ENCODE measurements around the gene CELF4. TPM values are rescaled to one million over a fixed set of nuclear protein-coding genes. Genes with fewer than 3 reads are reported as not detected.

The CELF4 gene
- polyA plus RNA-seq, 1 experiment, result not detected

GRCh38 chr18:37322492-37323035 lies 243.0 kb downstream of the CELF4 start:
- peak; percentile 88 for TF ChIP-seq CTCF (IDR thresholded peaks at IDR 0.05; ENCODE audit: insufficient read depth, low read depth, low read length)
- Histone ChIP-seq H3K36me3 (ENCODE audit: control insufficient read depth, insufficient read depth, low read length) (no peaks in the 10 kb centered on the region), H3K4me3 (ENCODE audit: low read depth, low read length) (no peak overlapping the region), H3K27me3 (ENCODE audit: control insufficient read depth, insufficient read depth, low read length) (peaks cover 4% of the 10 kb centered on the region)
- no peak for DNase-seq (ENCODE audit: low read depth)
- ChIA-PET CTCF (interaction anchor here (0.6 to 3.1 kb wide), 11 partner anchors 10 to 139 kb away, joined by 3 to 17 read pairs (median 7); no protein-coding TSS in a partner anchor), POLR2A (no interaction called here)

GRCh38 chr18:37321582-37322491 lies 243.8 kb downstream of the CELF4 start:
- no peaks in the 10 kb centered on the region for H3K36me3 ChIP-seq (ENCODE audit: control insufficient read depth, insufficient read depth, low read length)
- POLR2A ChIA-PET, result no interaction called here
- CTCF ChIA-PET, result interaction anchor here (0.6 to 3.1 kb wide), 11 partner anchors 10 to 267 kb away, joined by 3 to 17 read pairs (median 5); no protein-coding TSS in a partner anchor
- H3K4me3 ChIP-seq (ENCODE audit: low read depth, low read length), result no peak overlapping the region
- H3K27me3 ChIP-seq (ENCODE audit: control insufficient read depth, insufficient read depth, low read length), result peaks cover 4% of the 10 kb centered on the region
- TF ChIP-seq CTCF (IDR thresholded peaks at IDR 0.05; ENCODE audit: insufficient read depth, low read depth, low read length), result no peak
- DNase-seq (ENCODE audit: low read depth), result no peak

- Histone ChIP-seq H3K36me3 (ENCODE audit: control insufficient read depth, insufficient read depth, low read length) (no peaks in the 10 kb centered on the region), H3K27me3 (ENCODE audit: control insufficient read depth, insufficient read depth, low read length) (peaks cover 2% of the 10 kb centered on the region; the same call in 1 of the 2 replicates), H3K4me3 (ENCODE audit: low read depth, low read length) (no peak overlapping the region)
- no peak for DNase-seq (ENCODE audit: low read depth)
- ChIA-PET CTCF (interaction anchor here (0.6 to 2.3 kb wide), 4 partner anchors 8 to 219 kb away, joined by 3 to 11 read pairs (median 6); no protein-coding TSS in a partner anchor), POLR2A (no interaction called here)
- no peak for TF ChIP-seq CTCF (IDR thresholded peaks at IDR 0.05; ENCODE audit: insufficient read depth, low read depth, low read length)
Measured at GRCh38 chr18:37320317-37320716, 245.3 kb downstream of the CELF4 start.

GRCh38 chr18:37318360-37319355 lies 246.9 kb downstream of the CELF4 start:
- TF ChIP-seq CTCF (IDR thresholded peaks at IDR 0.05; ENCODE audit: insufficient read depth, low read depth, low read length), result no peak
- Histone ChIP-seq H3K27me3 (ENCODE audit: control insufficient read depth, insufficient read depth, low read length) (peaks cover 3% of the 10 kb centered on the region; the same call in 1 of the 2 replicates), H3K4me3 (ENCODE audit: low read depth, low read length) (no peak overlapping the region), H3K36me3 (ENCODE audit: control insufficient read depth, insufficient read depth, low read length) (no peaks in the 10 kb centered on the region)
- DNase-seq (ENCODE audit: low read depth), result no peak
- CTCF ChIA-PET, result interaction anchor here (1.0 kb wide), 1 partner anchor 68 kb away, joined by 3 read pairs; no protein-coding TSS in a partner anchor
- POLR2A ChIA-PET, result no interaction called here
